ENCODE measurements around the gene HOXB5.

DNA sequence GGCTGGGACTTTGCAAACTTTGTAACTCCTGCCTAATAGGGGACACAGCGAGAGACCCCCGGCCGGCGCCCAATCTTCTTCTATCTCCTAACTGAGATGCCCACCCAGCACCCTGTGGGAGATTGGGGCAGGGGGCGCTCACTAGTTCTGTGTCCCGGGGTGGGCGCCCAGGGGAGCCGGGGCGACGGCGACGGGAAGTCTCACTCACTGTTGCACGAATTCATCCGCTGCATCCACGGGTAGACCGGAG, 3.9 kb upstream of the HOXB5 start:
- TF ChIP-seq, protein P1, sequence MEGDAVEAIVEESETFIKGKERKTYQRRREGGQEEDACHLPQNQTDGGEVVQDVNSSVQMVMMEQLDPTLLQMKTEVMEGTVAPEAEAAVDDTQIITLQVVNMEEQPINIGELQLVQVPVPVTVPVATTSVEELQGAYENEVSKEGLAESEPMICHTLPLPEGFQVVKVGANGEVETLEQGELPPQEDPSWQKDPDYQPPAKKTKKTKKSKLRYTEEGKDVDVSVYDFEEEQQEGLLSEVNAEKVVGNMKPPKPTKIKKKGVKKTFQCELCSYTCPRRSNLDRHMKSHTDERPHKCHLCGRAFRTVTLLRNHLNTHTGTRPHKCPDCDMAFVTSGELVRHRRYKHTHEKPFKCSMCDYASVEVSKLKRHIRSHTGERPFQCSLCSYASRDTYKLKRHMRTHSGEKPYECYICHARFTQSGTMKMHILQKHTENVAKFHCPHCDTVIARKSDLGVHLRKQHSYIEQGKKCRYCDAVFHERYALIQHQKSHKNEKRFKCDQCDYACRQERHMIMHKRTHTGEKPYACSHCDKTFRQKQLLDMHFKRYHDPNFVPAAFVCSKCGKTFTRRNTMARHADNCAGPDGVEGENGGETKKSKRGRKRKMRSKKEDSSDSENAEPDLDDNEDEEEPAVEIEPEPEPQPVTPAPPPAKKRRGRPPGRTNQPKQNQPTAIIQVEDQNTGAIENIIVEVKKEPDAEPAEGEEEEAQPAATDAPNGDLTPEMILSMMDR (IDR thresholded peaks at IDR 0.05; ENCODE audit: insufficient read depth, low read depth, low read length): no peak
- no peak for TF ChIP-seq EZH2 (IDR thresholded peaks at IDR 0.05; ENCODE audit: insufficient read depth, low read length)
